ENCODE data around the gene FLT3LG.
"Not testable (repeated sequence)": the region's sequence is repeated elsewhere in the genome, so short reads cannot be mapped to it uniquely, and the experiment has no call there.

The FLT3LG gene

DNA sequence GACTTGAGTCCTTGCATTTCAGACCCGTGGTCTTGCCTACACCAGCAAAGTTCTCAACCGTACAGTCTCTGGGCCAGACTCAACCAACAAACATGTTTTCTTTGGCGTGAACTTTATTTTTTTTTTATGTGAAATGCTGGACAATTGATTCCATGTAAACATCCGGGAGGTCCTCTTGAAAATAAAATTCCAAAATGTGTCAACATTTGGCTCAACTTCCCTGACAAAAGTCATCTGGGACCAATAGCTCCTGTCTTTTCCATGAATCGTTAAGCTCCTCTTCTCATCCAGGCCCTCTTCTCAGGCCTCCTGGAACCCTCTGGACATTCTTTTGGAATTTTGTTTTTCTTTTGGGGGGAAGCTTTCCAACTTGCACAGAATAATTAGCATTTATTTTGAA, 18.2 kb upstream of the FLT3LG start:
- TF ChIP-seq, protein P1, sequence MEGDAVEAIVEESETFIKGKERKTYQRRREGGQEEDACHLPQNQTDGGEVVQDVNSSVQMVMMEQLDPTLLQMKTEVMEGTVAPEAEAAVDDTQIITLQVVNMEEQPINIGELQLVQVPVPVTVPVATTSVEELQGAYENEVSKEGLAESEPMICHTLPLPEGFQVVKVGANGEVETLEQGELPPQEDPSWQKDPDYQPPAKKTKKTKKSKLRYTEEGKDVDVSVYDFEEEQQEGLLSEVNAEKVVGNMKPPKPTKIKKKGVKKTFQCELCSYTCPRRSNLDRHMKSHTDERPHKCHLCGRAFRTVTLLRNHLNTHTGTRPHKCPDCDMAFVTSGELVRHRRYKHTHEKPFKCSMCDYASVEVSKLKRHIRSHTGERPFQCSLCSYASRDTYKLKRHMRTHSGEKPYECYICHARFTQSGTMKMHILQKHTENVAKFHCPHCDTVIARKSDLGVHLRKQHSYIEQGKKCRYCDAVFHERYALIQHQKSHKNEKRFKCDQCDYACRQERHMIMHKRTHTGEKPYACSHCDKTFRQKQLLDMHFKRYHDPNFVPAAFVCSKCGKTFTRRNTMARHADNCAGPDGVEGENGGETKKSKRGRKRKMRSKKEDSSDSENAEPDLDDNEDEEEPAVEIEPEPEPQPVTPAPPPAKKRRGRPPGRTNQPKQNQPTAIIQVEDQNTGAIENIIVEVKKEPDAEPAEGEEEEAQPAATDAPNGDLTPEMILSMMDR (IDR thresholded peaks at IDR 0.05; ENCODE audit: insufficient read depth, missing control alignments), result no peak
- DNase-seq (ENCODE audit: insufficient read length, low spot score), result no peak
- no peak for FAIRE-seq

GRCh38 chr19:49456326-49456725, 17.7 kb upstream of the FLT3LG start:
- TF ChIP-seq, protein P1 (IDR thresholded peaks at IDR 0.05; ENCODE audit: insufficient read depth, missing control alignments), result no peak
- FAIRE-seq (no peak), DNase-seq (ENCODE audit: insufficient read length, low spot score) (no peak)

DNA sequence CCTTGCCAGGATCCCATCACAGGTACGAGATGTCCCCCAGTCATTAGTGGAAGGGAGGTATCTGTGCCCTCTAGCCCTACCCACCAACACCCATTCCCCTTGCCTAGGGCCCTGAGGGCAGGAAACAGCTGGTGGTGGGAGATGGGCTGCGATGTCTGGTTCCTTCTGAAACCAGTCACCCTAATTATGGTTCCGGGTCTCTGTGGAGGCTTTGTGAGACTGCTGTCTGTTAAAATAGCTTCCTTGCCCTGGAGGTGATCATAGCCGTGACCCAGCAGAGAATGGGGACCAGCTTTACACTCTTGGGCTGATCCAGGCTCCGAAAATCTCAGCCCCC, 15.5 kb upstream of the FLT3LG start:
- FAIRE-seq (no peak), DNase-seq (ENCODE audit: insufficient read length, low spot score) (no peak)
- TF ChIP-seq, protein P1 (IDR thresholded peaks at IDR 0.05; ENCODE audit: insufficient read depth, missing control alignments), result no peak

GRCh38 chr19:49459388-49459787, 14.6 kb upstream of the FLT3LG start:
- no peak for FAIRE-seq
- DNase-seq (ENCODE audit: insufficient read length, low spot score), result no peak
- TF ChIP-seq, protein P1 (IDR thresholded peaks at IDR 0.05; ENCODE audit: insufficient read depth, missing control alignments), result no peak

DNA sequence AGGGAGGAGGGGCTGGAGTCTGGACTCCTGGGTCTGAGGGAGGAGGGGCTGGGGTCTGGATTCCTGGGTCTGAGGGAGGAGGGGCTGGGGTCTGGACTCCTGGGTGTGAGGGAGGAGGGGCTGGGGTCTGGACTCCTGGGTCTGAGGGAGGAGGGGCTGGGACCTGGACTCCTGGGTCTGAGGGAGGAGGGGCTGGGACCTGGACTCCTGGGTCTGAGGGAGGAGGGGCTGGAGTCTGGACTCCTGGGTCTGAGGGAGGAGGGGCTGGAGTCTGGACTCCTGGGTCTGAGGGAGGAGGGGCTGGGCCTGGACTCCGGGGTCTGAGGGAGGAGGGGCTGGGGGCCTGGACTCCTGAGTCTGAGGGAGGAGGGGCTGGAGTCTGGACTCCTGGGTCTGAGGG, 12.9 kb upstream of the FLT3LG start:
- not testable (repeated sequence) for FAIRE-seq; DNase-seq (ENCODE audit: insufficient read length, low spot score)

- TF ChIP-seq, protein P1 (IDR thresholded peaks at IDR 0.05; ENCODE audit: insufficient read depth, missing control alignments), result no peak
- FAIRE-seq, result no peak
Observed at GRCh38 chr19:49461656-49462055, 12.4 kb upstream of the FLT3LG start.

DNA sequence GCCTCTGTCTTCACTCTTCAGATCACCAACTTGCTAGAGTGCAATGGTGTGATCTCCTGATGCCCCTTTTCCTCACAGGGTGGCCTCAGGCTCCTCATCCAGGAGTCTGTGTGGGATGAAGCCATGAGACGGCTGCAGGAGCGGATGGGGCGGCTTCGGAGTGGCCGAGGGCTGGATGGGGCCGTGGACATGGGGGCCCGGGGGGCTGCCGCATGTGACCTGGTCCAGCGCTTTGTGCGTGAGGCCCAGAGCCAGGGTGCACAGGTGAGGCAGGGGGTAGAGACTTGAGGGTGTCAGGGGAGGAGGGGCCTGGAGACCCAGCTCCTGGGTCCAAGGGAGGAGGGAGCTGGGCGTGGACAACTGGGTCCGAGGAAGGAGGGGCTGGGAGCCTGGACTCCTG, 11.5 kb upstream of the FLT3LG start:
- no peak for FAIRE-seq
- TF ChIP-seq, protein P1 (IDR thresholded peaks at IDR 0.05; ENCODE audit: insufficient read depth, missing control alignments), result no peak
- DNase-seq (ENCODE audit: insufficient read length, low spot score), result no peak

More at GRCh38 chr19:49461656-49462055, 12.4 kb upstream of the FLT3LG start:
- DNase-seq (ENCODE audit: insufficient read length, low spot score), result no peak

Data from D721Med (cell line).